Kidney epithelial cell (primary cell): Measurements from ENCODE around the gene TBC1D22A. TPM values are rescaled to one million over a fixed set of nuclear protein-coding genes. Genes with fewer than 3 reads are reported as not detected.
"Not testable (repeated sequence)": the region's sequence is repeated elsewhere in the genome, so short reads cannot be mapped to it uniquely, and the experiment has no call there.

ENCODE experiments used
- DNase-seq: peaks from one replicate; pipeline ENCODE4 v3.0.0-alpha.2; 2010; ENCODE audit warnings: low read depth
- H3K27me3 ChIP-seq: 2 replicates; pipeline ENCODE4 v1.6.0; 2011; ENCODE audit warnings: low read length; ENCODE audit not compliant: control insufficient read depth, insufficient read depth
- H3K36me3 ChIP-seq: 2 replicates; pipeline ENCODE4 v1.5.1; 2011; ENCODE audit warnings: low read length; ENCODE audit not compliant: control insufficient read depth, insufficient read depth
- H3K4me3 ChIP-seq: 2 replicates; pipeline ENCODE4 v1.5.1; 2011; ENCODE audit warnings: low read depth, mild to moderate bottlenecking, control low read depth, low read length
- total RNA-seq: library from RNA; depleted of rRNA; stranded (reverse); fragments of >200 nt; gene quantifications from 2 replicates; pipeline ENCODE4 v1.2.3, GENCODE V29; 2015
- TF ChIP-seq, protein P1 (sequence below): IDR thresholded peaks from 2 replicates; pipeline ENCODE4 v1.5.1; 2011; ENCODE audit warnings: mild to moderate bottlenecking, moderate library complexity, low read length, control low read depth, inconsistent platforms; ENCODE audit not compliant: insufficient read depth, poor library complexity, severe bottlenecking

The TBC1D22A gene
- total RNA-seq, 1 donor from 2014 or later, result 25.7 TPM

DNA sequence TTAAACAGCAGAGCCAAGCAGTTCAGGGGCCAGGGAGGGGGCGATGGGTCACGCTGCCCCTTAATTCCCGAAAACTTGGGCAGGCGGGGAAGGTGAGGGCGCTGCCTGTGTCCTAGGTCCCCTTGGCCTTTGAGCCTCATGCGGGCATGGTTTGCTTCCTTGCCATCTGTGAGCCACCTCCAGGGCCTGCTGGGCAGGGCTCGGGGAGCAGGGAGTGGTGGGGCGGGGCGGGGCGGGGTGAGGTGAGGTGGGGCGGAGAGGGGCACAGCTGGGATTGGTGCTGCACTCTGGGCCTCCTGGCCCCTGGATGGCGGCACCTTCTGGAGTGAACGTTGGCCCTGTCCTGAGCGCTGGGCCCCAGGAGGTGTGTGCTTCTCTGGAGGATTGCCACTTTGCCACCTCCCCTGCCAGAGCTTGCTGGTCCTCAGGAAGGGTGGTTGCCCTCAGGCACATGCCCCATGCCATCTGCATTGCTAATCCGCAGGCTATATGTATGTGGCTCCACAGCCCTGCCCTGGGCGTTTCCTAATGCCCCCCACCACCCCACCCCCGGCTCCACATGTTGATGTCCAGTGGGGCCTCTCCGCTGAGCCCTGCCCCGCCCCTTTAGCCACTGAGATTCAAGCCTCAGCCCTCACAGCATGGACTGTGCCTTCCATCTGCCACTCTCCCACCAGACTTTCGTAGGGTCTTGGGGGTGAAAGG is 352.5 kb downstream of the TBC1D22A start:
- TF ChIP-seq, protein P1, sequence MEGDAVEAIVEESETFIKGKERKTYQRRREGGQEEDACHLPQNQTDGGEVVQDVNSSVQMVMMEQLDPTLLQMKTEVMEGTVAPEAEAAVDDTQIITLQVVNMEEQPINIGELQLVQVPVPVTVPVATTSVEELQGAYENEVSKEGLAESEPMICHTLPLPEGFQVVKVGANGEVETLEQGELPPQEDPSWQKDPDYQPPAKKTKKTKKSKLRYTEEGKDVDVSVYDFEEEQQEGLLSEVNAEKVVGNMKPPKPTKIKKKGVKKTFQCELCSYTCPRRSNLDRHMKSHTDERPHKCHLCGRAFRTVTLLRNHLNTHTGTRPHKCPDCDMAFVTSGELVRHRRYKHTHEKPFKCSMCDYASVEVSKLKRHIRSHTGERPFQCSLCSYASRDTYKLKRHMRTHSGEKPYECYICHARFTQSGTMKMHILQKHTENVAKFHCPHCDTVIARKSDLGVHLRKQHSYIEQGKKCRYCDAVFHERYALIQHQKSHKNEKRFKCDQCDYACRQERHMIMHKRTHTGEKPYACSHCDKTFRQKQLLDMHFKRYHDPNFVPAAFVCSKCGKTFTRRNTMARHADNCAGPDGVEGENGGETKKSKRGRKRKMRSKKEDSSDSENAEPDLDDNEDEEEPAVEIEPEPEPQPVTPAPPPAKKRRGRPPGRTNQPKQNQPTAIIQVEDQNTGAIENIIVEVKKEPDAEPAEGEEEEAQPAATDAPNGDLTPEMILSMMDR, result no peak
- Histone ChIP-seq H3K27me3 (no peaks in the 10 kb centered on the region), H3K4me3 (no peak overlapping the region), H3K36me3 (no peaks in the 10 kb centered on the region)
- no peak for DNase-seq

DNA sequence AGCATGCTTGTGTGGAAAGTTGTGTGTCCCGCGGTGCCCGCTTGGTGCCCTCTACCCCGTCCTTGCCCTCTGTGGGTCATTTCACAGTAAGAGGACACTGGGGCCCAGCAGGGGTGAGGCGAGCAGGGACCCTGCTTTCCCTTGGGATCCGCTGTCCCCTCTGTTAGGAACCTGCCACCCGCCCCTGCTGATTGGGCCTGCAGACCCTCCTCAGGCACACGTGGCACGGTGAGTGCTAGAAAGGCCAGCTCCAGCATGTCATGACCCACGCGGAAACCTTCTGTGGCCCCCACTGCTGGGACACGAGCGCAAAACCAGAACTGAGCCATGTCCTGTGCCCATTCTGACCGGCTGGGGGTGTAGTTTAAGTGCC is 353.1 kb downstream of the TBC1D22A start:
- Histone ChIP-seq H3K36me3 (no peaks in the 10 kb centered on the region), H3K4me3 (no peak overlapping the region), H3K27me3 (no peaks in the 10 kb centered on the region)
- TF ChIP-seq, protein P1, result no peak
- no peak for DNase-seq

DNA sequence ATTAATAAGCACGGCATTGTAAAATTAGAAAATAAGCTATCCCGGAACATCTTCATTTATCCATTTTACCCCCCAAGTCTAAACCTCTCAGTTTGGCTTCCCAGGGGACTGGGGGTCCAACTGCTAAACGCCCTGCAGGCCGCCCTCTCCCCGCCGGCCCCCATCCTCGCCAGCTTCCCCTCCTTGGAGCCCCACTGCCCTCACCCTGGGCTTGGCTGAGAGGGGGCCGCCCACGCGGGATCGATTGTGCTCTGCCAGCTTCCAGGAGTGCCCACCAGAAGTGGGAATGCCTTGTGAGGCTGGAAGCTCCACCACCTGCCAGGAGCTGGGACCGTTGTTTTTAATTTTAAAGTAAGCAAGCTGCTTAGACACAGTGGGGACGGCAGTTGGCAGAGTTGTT is 353.5 kb downstream of the TBC1D22A start:
- no peak overlapping the region for H3K4me3 ChIP-seq
- no peaks in the 10 kb centered on the region for H3K36me3 ChIP-seq
- TF ChIP-seq, protein P1, result no peak
- no peaks in the 10 kb centered on the region for H3K27me3 ChIP-seq
- no peak for DNase-seq

DNA sequence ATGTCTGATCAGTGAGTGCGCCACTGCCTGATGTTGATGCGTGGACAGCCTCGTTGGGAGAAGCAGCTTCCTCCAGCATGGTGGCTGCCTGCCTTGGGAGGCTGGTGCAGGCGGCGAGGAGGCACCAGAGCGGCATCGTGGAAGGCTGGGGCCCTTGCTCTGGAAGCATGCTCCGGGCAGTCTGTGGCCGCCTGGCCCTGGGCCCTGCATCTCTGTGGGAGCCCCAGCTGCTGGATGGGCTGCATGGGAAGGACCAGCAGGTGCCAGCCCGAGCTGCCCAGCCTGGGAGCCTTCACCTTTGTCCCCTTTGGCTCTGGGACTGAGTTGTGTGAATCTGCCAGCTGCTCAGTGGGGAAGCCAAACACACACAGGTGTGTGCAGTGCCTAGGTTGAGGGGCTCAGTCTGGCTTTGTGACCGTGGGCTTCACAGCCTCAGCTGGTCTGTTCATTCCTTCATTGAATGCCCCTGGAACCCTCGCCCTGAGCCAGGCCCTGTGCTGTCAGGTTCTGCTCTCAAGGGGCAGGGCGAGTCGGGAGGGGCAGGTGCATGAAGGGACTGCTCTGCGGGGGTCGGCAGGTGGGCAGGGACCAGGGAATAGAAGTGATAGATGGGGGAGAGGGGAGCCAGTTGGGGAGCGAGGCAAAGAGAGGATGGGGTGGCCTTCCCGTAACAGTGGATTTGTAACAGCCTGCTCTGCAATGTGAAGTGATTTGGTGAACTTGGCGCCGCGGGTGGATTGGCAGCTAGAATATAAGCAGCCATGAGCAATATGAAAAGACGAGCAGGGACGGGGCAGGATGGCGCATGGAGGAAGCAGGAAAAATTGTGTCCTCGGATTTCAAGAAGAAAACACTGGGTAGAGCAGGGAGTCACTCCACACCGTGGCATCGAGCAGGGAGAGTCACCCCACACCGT is 354.2 kb downstream of the TBC1D22A start:
- Histone ChIP-seq H3K4me3 (no peak overlapping the region), H3K36me3 (no peaks in the 10 kb centered on the region), H3K27me3 (no peaks in the 10 kb centered on the region)
- DNase-seq, result no peak
- TF ChIP-seq, protein P1, result no peak

DNA sequence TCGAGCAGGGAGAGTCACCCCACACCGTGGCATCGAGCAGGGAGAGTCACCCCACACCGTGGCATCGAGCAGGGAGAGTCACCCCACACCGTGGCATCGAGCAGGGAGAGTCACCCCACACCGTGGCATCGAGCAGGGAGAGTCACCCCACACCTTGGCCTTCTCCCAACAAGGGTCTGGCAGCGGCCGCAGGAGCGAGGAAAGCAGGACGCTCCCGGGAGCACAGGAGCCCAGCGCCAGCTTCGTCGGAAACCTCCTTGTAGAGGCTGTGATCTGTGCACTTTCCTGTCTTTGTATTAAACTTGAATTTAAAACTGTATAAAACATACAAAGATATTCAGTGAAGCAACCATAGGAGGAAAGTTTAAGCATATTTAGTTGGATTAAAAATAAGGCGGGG is 355.0 kb downstream of the TBC1D22A start:
- DNase-seq, H3K36me3 ChIP-seq, H3K4me3 ChIP-seq, H3K27me3 ChIP-seq: not testable (repeated sequence)

DNA sequence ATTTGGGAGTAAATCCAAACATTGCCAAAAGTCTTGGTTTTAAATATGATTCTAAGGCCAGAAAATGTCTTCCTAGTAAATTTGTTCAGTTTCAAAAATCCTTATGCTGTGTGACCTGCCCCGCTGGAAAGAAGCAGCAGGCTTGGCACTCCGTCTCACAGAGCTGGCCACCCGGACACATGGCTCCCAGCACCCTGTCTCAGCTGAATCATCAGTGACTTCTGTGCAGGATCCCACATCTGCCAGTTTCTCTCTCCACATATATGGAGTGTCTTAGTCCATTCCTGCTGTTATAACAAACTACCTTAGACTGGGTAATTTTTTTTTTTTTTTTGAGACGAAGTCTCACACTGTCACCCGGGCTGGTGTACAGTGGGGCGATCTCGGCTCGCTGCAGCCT is 356.7 kb downstream of the TBC1D22A start:
- TF ChIP-seq, protein P1, result no peak
- H3K4me3 ChIP-seq, result no peak overlapping the region
- no peaks in the 10 kb centered on the region for H3K27me3 ChIP-seq
- no peak for DNase-seq
- H3K36me3 ChIP-seq, result no peaks in the 10 kb centered on the region
